ENCODE measurements around the gene FLT1.

The FLT1 gene

DNA sequence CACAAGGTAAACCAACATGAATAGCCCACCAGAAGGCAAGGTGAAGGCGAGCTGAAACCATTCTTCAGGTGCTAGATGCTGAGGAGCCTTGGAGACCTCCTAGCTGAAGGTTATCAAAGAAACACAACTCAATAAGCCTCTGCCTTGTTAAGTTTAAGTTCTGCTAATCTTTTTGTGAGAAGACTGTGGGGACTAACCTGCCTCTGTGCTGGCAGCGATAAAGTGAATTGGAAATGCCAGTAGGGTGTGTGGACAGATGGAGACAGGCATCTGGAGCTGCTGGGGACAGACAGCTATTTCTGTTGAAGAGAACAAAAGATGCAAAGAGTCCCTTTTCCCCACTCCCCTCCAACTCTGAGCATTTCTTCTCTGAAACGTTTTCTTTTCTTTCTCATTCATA, 33.5 kb upstream of the FLT1 start:
- DNase-seq, result no peak

DNA sequence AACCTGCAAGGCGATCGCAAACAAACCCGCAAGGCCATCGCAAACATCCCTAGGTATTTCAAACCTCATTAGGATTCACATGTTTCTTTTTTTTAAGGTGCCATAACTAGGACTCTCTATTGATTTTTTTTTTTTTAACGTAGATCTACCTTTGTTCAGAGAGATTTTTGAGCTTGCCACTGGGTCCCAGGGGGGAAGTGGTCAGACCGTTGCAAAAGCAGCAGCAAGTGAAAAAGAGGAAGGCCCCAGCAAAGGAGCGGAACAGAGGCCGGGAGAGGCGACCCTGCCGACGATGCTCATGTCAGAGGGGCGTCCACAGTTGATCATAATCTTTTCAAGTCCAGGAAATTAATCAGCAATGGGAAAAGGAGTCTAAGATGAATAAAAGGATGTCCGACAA, 32.7 kb upstream of the FLT1 start:
- no peak for DNase-seq

DNA sequence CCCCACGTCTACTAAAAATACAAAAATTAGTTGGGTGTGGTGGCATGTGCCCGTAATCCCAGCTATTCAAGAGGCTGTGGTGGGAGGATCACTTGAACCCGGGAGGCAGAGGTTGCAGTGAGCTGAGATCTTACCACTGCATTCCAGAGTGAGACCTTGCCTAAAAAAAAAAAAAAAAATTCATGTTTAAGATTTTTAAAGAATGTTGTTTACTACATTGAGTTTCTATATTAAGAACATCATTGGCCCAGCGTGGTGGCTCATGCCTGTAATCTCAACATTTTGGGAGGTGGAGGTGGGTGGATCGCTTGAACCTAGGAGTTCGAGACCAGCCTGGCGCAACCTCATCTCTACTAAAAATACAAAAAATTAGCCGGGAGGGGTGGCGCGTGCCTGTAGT, 31.9 kb upstream of the FLT1 start:
- no peak for DNase-seq

DNA sequence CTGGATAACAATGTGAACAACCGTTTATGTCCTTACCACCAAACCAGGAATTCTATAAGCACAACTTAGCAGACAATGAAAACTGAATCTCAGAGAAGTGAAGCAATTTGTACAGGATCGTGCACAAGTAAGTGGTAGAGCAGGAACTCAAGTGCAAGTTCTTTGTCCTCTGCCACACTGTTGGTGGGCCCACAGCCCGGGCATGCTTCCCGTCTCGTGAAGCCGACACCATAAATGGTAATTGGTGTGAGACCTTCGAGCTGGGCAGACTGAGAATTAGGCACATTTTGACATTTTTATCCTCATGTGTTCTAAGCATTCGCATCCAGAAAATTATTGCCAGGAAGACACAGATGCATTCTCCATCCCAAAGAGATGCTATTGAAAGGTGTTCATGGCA, 27.9 kb upstream of the FLT1 start:
- no peak for DNase-seq

DNA sequence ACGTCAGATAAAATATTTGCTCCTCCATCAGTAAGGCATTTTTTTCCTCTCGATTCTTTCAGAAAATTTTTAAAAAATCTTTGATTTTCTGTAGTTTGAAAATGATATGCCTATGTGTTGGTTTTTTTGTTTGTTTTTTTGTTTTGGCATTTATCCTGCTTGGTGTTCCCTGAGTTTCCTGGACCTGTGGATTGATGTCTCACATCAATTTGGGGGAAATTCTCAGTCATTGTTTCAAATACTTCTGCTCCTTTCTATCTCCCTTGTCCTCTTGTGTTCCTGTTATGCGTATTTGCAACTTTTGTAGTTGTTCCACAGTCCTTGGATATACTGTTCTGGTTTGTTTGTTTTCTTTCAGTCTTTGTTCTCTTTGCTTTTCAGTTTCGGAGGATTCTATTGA, 18.8 kb upstream of the FLT1 start:
- DNase-seq, result no peak

DNA sequence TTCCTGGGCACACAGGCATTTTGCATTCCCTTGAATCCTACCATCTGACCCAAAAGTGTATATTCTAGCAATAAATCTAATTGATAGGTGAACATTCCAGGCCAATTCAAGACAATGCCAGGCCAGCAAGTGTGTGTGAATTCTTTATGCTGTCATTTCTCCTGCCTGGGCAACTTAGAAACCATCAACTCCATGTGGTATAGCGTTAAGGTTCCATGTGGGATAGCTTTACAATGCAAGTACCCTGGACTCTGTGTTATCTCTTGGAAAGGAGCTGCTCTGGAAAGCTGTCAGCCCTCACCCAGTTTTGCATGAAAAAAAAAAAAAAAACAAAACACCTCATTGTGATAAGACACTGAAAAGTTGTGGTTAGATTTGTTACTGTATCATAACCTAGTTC, 15.6 kb upstream of the FLT1 start:
- no peak for DNase-seq

DNA sequence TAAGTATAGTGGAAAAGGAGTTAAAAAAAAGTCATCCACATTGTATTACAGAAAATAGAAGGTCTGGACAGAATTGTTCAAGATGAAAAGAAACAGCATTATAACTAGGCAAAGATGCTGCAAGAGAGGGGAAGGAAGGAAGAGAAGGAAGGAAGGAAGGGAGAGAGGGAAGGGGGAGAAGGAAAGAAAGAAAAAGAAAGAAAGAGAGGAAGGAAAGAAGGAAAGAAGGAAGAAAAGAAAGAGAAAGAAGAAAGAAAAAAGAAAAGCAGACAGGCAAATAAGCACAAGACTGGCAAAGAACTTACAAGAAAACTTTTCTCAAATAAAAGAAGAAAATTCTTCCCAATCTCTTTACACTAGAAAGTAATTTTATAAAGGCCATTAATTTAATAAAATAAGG, 15.1 kb upstream of the FLT1 start:
- DNase-seq, result no peak

DNA sequence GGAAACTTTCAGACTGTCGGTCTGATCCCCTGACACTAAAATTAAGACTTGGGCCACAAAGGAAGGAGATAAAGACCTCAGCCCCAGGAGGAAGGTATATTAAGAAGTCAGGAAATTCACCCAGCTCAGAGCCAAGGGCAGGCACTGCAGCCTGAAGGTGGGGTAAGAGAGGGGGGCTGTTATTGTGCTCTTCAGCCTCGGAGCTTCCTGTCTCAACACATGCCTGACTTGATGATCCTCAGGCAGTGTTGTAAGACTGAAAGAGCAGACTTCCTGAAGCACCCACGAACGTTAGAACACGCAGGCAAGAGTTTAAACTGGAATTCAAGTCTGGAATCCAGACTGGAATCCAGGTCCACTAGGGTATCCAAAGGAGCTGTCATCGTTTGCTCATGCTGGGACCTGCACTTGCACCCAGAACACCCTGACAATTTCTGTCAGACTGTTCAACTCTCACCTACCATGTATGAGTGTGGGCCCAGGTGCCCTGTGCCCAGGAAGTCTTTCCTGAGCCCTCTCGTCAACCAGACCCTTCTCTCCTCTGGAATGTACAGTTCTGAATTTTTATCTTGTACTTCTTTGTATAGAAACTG, 10.7 kb upstream of the FLT1 start:
- no peak for DNase-seq

DNA sequence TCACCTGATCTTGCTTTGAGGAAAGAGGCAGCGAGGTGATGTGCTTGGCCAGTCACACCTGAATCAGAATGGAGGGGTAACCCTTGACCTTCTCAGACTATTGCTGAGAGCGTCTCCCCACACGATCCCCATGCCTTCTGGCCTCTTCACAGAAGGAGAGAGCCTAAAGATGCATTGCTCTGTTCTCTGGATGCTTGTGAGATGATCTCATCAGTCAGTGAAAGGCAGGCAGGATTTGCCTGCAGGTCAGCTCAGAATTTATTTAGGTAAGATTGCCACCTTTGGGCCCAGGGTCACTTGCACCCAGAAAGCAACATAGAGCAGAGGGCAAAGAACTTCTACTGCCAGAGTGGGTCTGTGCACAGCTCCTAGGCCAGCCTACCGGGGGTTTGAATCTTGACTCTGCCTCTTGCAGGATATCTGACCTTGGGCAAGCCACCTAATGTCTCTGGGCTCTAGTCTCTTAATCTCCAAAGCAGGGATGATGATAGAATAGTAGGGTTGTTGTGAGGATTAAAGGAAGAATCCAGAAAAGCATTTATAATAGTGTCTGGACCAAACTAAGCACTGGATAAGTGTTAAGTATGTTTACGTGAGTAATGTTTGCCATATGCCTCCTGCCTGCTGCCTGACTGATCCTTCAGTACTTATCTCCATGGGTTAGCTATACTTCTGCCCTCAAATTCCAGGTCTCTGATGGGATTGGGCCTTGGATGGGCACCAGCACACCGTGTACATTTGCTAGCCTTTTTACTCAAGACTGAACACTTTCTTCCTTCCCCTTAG, 8.4 kb upstream of the FLT1 start:
- no peak for DNase-seq

DNA sequence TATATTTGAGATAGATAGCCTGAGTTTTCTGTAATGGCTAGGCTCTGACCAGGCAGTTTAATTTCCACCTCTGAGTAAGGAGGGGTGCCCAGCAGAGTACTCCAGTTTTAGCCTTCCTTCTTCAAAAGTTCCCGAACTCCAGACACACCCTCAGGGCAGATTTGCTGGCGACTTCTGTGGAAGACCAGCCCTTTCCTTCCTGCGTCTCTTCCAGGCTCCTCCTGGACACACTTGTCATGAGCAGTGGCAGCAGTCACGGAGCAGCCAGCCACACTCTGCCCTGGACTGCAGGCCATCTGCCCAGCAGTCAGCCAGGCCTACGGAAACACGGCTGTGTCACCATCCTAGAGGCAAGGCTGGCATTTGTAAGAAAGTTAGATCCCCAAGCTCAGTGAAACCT, 6.6 kb upstream of the FLT1 start:
- no peak for DNase-seq

DNA sequence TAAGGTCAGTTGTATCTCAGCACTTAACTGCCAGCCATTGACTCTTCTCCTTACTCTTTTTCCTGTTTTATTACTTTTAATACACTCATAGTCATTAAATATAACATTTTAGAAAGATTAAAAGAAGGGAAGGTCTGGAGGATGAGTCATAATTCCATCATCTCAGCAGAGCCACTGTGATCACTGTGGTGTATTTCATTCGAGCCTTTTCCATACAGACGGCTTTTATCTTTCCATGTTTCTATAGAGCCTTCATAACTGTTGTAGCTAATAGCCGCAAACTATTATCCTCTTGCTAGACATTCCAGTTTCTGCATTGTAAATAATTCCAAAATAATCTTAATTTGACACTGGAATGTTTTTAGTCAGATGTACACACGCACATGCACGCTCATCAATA, 4.7 kb upstream of the FLT1 start:
- DNase-seq, result no peak

DNA sequence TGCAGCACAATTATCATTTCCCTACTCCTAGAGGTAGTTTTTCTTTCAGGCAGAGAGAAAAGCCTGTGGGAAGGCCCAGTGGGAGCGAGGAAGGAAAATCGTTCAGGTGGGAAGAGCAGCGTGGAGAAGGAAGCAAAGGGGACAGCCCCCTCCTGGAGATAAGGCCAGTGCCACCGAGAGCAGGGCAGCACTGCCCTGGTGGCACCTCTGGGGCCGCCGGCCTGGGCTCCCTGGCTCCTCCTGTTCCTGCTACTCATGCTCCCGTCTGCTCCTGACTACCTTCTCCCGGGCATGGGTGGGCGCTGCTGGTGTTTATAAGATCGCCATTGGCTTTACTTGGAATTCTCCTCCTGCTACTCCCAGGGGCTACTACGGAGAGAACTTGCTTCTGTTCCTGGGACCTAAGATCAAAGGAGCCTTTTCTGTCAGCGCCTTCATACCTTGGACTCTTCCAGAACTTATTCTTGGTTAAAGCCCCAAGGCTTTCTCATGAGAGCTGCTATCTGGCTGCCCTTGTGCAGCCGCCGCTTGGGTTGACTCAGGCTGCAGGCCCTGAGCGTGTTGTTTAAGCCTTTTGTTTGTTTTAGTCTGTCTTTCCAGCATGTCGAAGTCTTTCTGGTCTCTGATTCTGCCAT, 3.7 kb upstream of the FLT1 start:
- DNase-seq, result no peak

DNA sequence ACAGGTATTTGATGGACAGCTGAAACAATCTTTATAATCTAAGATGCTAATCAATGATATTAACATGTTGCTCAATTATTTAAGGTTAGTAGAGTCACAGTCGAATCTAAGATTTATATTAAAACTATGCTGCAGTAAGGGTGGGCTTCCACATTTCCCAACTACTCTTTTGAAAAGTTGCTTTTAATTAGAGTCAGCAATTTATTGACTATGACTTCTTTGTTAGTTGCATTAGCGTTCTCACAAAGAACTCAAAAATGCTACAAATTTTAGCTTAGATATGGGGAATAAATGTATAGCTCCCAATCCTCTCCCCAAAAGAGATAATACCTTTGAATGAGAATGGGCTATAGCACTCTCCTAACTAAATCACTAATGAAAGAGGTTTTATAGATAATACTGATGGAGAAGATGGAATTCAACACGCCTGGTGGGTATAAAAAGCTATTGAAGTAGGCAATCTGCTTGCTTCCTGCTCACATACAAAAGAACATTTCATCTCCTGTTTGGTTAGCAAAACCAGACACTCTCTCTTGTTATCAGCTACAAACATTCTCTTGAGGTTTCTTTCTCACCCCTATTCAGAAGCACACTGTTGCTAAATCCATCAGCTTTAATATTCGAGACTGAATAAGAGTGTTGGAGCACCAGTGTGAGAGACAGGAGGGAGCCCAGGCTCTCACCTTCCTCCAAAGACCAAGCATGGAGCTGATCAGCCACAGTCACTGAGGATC, 2.4 kb upstream of the FLT1 start:
- no peak for DNase-seq

DNA sequence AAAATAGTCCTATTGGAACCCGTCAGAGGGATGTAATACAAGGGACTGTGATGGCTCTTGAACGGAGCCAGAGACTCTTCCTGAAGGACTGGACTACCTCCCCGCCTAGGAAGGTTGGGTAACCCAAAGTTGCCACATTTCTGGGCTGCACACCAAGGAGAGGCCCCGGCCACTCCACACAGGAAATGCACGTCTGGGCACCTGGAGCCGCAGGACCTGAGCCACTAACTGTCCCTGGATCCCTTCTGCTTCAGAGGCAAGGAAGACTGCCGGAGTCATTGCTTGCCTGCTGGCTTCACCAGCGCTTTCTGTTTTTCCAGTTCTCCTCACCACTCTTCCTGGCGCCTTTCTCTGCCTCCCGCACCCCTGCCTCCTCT, 1.2 kb upstream of the FLT1 start:
- DNase-seq, result no peak

DNA sequence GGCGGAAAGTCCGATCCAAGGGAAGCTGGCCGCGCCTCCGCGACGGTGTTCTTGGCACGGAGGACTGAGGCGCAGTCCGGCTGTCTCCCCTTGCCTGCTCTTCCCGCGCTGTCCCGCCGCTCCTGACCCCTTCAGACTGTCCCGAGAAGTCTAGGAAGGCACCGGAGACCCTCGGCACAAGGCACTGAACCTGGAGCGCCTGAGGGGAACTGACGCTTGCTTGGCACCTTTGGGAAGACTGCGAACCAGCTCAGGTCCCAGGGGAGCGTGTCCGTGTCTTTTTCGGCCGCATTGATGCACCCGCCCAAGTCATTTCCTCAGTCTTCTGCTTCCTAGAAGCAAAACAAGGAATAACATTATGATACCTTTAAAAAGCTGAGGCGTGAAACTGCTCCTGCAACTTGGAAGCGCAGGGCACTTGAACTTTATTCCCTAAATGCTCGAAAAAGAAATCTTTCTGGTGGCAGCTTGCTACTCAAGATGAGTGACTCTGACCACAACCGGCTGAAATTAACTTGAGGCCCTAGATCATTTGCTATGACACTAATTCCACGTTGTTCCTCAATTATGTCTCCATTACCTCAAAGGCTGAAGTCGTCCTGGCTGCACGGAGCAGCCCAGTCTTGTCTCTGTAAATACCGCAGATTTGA, 735 bp upstream of the FLT1 start:
- no peak for DNase-seq

DNA sequence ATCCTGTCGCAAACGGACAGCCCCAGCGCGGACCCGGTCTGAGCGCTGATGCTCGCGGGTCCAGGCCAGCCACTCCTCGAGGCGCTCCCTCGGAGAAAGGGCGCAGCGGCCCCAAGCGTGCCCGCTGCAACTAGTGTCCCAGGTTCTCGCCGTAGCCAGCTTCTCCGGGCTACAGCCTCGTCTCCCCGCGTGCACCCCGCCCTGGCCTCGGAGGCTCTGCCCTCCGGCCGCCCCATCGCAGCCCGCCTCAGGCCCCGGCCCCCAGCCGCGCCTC, 487 bp downstream of the FLT1 start:
- DNase-seq, result no peak

DNA sequence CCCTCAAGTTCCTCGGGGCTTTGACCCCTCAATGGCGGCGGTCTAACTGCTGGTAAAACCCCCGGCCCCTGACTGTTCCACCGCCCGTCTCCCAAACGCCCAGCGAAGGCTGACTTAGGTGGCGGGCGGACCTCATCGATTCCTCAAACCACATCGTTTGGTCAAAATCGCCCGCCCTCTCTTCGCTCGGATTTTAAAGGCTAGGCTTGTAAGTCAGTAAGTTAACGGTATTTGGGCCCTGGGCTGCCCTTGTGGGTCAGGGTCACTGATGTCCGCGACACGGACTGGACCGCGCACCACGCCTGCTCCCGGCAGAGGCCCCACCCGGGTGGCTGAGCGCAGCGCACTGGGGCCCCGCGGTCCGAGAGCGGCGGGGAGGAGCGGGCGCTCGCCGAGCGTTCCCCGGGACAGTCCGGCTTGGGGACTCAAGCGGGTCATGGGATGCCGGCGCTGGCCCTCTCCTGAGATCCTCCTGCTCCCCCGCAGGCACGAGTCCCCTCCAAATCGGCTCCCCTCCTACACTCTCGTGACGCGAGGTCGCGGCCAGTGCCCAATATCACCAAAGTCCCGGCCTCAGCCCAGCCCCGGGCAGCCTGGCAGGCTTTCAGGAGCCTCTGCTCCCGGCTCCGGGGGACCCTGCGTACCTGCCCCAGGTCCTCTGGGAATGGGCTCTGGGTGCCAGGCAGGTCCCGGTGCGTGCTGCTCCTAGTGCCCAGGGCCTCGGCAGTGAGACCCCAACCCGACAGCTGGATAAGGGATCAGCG, 1.0 kb downstream of the FLT1 start:
- peak in 1 of 2 donors; percentile 23 for DNase-seq

DNA sequence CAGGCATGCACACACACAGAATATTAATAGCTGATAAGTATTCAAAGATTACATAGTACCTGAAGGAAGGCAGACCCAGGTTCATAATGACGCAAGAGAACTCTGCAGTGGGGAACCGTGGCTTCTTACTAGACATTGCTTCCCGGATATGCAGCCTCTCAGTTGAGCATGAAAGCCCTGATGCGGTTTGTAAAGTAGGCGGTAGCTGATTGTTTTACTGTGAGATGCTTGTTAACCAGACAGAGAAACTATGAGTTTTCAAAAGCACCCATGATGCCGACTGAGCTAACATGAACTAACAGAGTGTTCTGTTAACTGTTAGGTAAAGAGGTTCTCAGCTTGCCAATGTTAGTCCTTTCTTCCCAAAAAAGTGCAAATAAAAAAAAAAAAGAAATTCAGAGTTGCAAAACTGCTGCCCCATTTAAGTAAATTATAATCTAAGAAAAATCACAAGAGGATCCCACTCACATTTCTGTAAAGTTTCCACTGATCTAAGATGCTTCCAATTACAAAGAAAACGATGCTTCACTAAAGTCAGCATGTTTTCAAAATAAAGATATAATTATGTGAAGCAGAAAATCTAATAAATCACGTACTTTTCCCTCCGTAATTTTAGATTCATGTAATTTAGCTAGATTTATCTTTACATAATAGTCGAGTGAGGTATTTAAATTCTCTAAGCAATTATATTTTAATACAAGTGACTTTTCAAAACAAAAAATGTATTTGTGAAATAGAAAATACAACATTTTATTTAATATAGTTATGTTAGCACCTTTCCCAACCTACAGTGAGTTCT, 2.2 kb downstream of the FLT1 start:
- peak; percentile 21 to 29 for DNase-seq

DNA sequence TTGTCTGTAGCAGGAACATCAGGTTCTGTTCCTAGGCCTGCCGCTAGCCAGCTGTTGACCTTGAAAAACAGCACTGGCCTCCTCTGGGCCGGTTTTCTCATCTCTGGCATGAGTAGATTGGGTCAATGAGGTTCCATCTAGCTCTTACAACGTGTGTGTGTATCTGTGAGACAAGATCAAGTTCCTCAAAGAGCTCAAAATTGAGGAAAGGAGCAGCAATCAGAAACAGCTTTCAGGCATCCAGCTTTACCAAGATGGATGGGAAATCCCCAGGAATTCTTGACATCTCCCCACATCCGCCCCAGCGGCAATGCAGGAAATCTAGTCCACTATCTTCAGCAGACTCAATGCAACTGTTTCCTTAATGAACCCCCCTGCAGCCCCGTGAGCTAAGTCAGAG, 4.9 kb downstream of the FLT1 start:
- no peak for DNase-seq

DNA sequence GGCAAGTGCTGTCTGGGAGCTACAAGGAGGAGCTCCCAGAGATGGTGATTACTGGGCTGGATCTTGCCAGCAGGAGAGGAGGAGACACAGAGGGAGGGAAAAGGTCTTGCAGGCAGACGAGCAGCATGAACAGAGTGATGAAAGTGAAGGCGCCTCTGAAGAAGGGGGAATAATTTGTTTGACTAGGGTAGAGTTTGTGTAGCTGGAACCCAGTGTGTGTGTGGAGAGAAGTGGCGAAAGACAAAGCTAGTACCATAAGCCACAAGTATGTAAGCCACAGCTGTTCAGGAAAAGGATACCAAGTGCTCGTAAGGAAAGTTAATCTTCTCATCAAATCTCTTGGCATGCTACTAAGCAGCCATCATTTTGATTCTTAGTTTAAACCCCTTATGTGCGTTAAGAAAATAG, 5.4 kb downstream of the FLT1 start:
- DNase-seq, result no peak

DNA sequence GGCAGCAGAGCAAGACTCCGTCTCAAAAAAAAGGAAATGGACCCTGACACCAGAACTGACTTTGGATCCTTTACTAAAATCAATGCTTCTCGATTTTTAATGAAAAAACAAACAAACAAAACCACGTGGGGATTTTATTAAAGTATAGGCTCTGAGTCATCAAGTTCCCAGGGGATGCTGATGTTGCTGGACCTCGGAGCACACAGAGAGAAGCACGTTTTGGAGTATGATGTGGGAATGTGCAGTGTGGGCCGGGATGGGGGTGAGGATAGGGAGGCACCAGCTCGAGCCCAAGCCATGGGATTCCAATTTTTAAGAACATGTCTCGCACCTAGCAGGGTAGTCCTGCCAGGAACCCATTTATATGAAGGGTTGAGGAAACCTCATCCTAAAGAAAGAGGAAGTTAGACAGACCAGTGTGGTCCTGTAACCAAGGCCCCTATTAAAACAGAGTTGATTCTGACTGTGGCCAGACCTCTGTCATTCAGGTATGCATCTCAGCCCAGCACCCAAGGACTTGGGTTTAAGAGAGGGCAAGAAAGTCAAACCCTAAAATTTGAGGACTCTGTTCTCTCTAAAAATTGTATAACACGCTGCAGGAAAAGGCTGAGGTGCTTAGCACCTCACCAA, 6.4 kb downstream of the FLT1 start:
- DNase-seq, result no peak
